ENCODE data around the gene FFAR4.
"Not testable (repeated sequence)": the region's sequence is repeated elsewhere in the genome, so short reads cannot be mapped to it uniquely, and the experiment has no call there.

Gene FFAR4

DNA sequence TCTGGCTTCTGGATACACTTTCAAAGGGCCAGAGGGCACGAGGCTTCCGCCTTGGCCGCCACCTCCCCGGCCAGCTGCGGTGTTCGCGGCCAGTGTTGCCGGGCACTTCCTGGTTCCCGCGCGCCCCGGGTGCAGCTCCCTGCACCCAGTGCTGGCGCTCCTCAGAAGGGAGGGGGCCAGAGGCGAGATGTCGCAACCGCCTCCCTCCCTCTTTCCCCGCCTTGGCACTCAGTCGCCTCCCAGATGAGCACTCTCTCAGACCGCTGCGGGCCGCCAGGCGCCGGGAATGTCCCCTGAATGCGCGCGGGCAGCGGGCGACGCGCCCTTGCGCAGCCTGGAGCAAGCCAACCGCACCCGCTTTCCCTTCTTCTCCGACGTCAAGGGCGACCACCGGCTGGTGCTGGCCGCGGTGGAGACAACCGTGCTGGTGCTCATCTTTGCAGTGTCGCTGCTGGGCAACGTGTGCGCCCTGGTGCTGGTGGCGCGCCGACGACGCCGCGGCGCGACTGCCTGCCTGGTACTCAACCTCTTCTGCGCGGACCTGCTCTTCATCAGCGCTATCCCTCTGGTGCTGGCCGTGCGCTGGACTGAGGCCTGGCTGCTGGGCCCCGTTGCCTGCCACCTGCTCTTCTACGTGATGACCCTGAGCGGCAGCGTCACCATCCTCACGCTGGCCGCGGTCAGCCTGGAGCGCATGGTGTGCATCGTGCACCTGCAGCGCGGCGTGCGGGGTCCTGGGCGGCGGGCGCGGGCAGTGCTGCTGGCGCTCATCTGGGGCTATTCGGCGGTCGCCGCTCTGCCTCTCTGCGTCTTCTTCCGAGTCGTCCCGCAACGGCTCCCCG, at the start of gene FFAR4:
Gene FFAR4 (plus strand): TSS at position 231 of the 842 bp plus-strand sequence. CDS start 56 bp downstream, at position 287.
- DNase-seq (ENCODE audit: low read depth in 2 of 2): no peak

DNA sequence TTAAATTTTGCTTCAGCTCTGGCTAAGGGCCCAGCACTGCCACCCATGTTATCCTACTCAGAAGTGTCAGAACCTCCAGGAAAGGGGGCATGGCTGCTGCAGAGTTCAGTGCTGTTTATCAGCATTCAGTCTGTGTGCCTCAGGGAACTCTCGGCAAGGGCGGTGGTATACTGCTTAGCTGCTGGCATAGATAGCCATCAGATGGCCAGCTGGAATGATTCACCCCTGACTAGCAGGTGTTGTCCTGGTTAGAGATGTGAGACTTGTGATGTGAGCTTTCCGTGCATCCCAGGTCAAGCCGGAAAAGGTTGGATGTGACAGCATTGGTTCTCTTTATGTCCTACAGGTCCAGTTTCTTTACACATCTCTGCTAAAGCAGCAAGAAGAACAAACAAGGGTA, 47.9 kb upstream of the FFAR4 start:
- no peak for DNase-seq (ENCODE audit: low read depth in 2 of 2)

DNA sequence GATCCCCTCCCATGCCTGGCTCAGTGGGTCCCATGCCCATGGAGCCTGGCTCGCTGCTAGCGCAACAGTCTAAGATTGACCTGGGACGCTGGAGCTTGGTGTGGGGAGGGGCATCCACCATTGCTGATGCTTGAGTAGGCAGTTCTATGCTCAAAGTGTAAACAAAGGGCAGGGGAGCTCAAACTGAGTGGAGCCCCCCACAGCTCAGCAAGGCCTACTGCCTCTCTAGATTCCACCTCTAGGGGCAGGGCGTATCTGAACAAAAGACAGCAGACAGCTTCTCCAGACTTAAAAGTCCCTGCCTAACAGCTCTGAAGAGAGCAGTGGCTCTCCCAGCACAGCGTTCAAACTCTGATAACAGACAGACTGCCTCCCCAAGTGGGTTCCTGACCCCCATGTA, 31.2 kb upstream of the FFAR4 start:
- no peak for DNase-seq (ENCODE audit: low read depth in 2 of 2)

DNA sequence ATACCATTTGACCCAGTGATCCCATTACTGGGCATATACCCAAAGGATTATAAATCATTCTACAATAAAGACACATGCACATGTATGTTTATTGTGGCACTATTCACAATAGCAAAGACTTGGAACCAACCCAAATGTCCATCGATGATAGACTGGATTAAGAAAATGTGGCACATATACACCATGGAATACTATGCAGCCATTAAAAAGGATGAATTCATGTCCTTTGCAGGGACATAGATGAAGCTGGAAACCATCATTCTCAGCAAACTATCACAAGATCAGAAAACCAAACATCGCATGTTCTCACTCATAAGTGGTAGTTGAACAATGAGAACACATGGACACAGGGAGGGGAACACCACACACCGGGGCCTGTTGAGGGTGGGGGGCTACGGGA, 25.6 kb upstream of the FFAR4 start:
- DNase-seq (ENCODE audit: low read depth in 2 of 2): not testable (repeated sequence)

DNA sequence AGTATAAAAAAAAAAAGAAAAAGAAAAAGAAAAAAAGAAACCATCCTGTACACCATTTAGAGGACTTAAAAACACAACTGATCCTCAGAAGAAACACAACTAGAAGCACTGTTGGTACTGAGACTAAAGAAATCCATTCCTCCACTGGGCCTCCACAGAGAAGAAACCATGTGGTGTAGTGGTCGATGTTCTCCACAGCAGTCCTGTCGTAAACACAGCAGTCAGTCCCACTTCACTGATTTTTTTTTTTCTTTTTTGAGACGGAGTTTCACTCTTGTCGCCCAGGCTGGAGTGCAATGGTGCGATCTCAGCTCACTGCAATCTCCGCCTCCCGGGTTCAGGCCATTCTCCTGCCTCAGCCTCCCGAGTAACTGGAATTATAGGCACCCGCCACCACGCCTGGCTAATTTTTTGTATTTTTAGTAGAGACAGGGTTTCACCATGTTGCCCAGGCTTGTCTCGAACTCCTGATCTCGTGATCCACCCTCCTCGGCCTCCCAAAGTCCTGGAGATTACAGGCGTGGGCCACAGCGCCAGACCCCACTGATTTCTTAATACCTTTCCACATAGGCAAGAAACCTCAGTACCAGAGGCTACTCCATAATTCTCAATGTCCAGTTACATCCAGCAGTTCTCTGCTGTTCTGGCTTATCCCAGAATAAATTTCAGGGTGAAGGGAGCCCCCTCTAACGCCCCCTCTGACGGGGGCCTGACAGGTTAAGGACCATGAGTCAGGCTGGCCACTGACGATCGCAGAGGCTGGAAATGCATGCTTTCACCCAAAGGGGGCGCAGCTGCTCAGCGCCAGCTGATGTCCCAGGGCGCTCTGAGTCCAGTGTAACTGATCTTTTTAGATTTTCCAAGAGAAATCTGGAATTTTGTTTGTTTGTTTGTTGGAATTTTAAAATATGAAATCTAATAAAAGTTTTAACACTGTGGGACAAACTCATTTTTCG, 24.8 kb upstream of the FFAR4 start:
- DNase-seq (ENCODE audit: low read depth in 2 of 2): no peak

DNA sequence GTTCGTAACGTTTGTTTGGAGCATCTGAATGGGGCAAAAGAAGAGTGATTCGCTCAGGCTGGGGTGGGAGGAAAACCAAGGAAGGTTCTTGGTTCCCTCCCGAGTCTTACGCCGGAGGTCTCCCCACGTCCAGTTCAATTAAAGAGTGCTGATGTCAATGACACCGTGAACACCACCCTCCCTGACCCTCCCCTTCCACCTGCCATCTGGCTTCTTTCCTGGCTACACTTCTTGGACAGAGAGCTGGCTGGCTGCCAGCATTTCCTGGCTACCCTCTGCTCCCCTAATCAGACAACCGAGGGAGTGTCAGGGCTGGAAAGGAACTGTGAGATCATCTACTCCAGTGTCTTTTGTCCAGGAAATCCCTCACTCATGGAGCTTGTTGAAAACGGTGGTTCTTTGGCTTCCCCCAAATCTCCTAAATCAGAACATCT, 24.1 kb upstream of the FFAR4 start:
- no peak for DNase-seq (ENCODE audit: low read depth in 2 of 2)

DNA sequence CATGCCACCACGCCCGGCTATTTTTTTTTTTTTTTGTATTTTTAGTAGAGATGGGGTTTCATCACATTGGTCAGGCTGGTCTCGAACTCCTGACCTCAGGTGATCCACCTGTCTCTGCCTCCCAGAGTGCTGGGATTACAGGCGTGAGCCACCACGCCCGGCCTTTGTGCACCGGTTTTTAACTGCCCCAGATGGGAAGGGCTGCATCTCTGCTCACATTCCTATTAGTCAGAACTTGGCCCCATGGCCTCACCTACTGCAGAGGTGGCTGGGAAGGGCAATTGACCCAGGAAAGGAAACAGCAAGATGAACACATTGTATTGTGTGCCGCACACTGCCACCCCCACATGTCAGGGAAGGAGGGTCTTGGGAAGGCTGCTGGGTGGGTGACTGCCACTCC, 19.5 kb upstream of the FFAR4 start:
- DNase-seq (ENCODE audit: low read depth in 2 of 2): not testable (repeated sequence)

DNA sequence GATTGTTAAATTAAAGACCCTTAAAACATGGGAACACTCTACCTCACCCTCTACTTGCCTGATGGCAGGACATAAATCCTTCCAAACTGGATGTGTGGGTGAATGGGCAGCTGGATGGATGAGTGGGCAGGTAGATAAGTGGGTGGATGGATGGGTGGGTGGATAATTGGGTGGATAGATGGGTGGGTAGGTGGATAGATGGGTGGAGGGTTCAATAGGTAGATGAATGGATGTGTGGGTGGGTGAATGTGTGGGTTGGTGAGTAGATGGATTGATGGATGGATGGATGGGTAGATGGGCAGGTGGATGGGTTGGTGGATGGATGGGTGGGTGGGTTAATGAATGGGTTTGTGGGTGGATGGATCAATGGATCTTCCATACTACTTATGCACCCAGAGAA, 18.9 kb upstream of the FFAR4 start:
- no peak for DNase-seq (ENCODE audit: low read depth in 2 of 2)

DNA sequence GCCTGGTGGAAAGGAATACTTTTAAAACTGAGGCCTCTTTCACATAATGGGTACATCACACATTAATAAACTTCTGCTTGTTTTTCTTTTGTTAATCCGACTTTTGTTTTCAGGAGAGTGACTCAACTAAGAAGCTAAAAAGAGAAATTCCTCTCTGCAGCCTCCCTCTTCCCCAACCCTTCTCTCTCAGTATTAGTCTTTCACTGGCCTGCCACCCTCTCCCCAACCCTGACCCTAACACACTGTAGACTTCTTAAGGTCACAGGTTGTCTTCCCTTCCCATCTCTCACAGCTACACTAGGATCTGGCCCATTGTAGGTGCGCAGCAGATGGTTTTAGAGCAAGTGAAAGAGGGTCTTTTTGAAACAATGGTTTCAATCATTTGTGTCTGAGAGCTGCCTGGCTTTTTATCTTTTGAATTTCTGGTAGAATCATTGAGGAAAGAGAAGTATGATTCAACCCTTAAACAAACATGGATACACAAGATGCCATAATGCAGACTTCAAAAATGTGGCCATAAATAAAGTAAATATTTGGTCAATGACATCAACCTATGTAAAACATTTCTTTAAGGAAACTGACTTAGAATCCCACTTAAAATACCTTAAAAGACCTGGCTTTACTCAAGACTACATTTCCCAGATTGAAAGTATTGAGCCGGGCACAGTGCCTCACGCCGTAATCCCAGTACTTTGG, 17.9 kb upstream of the FFAR4 start:
- no peak for DNase-seq (ENCODE audit: low read depth in 2 of 2)

DNA sequence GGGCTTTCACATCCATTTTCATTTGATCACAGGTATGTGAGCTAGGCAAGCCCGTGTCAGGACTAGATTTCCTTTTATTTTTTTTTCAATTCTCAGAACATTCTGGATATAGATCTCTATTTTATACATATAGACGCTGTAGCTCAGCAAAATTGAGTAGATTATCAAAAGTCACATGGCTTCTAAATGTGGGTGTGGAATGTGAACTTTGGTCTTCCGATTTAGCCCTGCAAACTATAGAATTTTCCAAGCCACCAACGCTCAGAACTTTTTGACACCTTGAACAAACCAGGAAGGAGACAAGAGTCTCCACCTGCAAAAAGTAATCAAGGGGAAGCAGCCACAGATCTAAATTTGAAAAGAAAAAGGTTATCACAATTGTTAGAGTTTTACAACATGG, 15.9 kb upstream of the FFAR4 start:
- no peak for DNase-seq (ENCODE audit: low read depth in 2 of 2)

DNA sequence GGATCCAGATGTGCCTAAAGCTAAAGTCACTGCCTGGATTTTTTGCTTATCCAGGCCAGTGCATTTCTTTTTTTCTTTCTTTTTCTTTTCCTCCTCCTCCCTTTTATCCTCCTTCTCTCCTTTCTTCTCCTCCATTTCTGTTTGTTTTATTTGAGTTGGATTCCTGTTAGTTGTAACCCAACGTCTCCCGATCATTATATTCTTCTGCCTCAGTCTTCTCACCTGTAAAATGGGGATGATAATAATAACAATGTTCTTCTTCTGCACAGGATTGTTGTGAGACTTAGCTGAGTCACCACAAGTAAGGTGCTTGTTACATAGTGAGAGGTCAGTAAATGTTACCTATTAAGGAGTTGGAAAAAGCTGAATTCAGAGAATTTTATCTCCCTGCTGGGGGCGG, 13.7 kb upstream of the FFAR4 start:
- no peak for DNase-seq (ENCODE audit: low read depth in 2 of 2)

DNA sequence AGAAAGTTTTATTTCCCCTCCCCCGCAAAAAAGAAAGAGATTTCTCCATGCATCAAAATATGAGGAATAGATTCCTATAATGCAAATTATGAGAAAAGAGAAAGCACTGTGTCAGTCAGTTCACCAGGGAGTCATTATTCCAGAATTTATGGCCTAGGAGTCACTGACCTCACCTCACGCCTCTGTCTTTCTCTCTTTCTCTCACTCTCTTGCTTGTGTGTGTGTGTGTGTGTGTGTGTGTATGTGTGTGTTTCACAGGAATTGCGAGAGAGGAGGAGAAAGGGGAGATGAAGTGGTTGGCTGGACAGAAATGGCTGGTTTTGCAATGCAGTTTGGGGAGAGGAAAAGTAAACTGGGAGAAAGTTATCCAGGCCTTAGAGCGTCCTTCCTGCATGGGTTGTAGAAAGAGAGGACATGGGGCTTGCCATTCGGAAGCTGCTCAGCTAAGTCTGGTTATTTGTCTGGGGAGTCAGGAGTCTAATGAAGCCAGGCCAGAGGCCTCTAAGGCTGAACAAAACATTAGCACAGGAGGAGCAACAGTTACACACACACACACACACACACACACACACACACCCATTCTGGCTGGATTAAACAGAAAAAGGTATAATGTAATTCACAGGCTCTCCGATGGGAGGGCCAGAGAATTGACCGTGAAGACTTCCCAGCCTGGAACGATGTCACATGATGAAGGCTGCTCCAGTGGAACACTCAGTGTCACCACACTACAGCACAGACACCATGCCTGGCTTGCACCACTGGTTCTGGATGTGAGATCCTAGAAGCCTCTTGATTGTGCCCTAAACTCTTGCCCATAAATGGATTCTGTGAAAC, 12.8 kb upstream of the FFAR4 start:
- DNase-seq (ENCODE audit: low read depth in 2 of 2): no peak

DNA sequence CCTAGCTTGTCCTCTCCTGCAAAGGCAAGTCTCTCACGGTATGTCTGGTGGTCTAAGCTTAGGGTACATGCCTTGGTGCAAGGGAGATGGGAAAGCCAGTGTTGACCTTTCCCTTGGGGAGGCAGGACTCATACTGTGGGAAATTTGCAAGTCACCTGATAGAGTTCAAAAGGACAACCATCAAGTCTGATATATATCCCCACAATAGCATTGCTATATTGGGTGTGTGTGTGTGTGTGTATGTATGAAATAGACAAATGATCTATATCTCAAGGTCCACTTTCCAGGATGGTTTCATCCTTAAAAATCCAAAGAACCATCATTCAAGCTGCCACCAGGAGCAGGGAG, 12.2 kb upstream of the FFAR4 start:
- no peak for DNase-seq (ENCODE audit: low read depth in 2 of 2)

DNA sequence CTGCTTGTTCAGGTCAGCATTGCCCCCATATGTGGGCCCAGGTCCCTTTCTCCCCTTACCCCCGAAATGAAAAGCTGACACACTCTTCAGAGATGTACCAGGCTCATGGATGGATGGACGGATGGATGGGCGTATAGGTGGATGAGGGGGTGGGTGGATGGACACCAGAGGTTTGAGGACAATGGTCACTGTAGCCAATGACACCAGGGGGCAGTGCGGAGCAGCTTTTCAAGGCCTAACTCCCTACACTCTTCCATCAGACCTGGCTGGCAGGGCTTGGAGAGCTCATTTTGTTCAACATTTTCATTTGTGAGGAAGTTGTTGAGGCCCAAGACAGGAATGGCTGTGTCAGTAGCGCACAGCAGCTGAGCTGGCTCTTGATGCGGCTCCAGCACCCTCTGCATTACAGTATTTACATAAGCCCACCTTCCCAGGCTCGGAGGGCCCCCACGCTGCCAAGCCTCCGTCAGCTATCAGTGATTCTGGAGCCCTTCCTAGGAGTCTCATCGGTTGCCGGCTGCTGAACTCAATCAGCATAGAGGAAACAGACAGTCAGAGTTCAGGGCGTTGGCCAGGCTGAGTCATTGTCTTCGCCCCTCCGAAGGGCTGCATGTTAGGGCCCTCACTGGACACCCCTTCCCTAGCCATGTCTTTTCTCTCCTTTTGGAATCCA, 11.6 kb upstream of the FFAR4 start:
- peak; percentile 12 to 13 for DNase-seq (ENCODE audit: low read depth in 2 of 2)

DNA sequence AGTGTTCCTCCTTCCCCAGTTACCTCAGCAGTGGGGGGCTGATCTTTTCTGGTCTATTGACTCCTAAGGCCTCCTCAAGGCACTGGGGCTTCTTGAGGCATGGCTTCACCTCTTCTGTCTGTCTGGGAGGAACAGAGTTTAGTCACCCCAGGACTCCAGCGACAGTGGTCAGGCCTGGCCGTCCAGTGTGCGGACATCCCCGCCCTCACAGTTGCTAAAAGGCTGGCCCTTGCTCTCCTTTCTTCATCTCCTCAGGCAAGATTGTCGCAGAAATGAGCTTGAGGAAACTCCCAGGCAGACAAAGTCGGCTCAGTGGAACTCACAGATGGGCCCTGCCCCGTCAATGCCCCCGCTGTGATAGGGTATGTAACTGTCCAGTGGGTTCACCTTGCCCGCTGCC, 7.0 kb upstream of the FFAR4 start:
- no peak for DNase-seq (ENCODE audit: low read depth in 2 of 2)

DNA sequence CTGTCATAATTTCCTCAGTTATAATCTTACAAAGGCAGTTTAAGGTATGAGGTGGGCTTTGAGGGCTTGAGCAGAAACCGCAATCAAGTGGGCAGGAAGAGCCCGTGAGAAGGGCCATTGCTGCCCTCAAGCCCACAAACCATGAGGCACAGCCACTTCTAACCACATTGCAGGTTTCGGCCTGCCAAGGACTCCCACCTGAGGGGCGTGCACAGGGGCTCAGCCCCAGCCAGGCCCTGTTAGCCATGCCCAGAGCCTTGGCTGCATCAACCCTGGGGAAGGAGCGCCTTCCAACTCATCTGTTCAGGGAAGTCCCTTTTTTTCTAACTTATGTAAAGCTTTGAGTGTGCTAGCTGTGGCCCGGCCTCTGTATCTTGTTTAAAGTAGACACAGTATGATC, 5.9 kb upstream of the FFAR4 start:
- DNase-seq (ENCODE audit: low read depth in 2 of 2): no peak

DNA sequence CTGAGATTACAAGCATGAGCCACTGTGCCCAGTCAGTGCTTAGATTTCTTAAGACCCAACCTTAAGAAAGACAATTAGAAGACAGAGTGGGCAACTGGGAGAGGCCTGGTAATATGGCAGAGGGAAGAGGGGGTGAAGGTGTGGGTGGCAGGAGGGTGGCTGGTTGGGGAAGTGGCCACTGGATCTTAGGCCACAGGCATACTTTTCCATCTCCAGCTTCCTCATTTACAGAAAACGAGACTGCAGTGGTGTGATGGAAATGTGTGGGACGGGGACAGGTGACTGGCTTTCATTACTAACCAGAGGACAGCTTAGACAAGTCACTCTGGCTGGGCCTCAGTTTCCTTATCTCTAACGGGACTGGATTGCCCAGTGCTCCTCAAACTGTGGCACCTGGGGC, 1.0 kb upstream of the FFAR4 start:
- no peak for DNase-seq (ENCODE audit: low read depth in 2 of 2)

DNA sequence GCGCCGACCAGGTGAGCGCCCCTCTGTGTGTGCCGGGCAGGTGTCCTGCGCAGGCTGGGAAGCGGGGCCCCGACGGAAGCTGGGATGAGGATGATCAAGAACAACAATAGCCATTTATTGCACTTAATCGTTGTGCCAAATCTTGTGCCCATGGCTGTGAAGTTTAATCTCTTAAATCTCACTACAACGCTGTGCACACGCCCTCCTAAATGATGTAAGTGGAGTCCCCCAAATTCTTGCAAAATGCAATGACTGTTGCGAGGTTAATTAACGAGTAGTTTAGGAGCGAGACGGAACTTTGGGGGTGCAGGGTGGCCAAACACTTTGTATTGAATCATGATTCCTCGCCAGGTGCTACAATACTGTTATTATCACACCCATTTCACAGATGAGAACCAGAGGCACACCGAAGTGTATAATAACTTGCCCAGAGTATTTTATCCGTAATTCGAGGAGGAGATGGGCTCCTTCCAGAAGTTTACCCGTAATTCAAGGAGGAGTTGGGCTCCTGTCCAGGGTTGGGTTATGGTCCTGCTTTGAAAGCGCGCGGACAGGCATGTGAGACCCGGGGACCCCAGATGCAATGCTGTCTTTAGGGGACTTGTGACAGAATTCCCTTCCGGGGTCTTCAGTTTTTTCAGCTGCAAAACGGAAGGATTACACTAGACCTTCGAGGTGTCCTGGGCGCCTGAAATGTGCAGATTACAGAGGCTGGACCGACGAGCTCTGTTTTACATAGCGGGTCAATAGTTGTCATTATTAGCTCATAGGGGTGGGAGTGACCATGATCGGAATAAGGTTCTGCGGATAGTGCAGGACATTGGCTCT, 1.0 kb downstream of the FFAR4 start:
- no peak for DNase-seq (ENCODE audit: low read depth in 2 of 2)

DNA sequence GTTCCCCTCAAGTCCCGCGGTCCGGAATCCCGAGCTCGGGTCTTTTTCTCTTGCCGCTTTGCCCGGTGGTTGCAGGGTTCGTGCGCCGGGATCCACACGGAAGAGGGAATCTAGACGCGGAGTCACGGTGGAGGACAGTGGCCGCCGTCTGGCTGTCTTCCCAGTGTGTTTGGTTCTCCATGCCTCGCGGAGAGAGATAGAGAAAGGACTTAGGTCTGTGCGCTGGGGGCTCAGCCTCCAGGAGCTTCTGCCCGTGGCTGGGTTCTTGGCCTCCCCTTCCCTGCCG, 1.6 kb downstream of the FFAR4 start:
- no peak for DNase-seq (ENCODE audit: low read depth in 2 of 2)

DNA sequence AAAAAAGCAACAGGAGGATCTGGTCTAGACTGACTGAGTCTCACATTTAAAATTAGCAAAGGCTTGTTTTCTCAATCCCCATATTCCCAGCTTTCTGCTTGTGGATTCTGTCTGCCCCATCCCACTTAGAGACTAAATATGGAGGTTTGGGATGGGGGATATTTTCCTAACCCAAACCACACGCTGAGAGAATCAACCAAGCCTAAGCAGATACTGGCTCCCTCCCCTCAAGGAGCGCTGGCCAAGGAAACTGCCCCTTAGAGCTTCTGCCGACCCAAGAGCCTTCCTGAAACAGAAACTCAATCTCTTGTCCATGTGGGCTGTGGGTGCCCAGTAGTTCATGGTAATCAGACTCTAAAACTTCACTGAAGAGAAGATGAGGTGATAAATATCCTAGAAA, 3.9 kb downstream of the FFAR4 start:
- DNase-seq (ENCODE audit: low read depth in 2 of 2): no peak

Measured in stimulated activated CD8-positive, alpha-beta memory T cell treated with anti-CD3 and anti-CD28 coated beads, Interleukin-15, amount 100 ng/mL, for 48 hours (primary cell).